Astrocyte (in vitro differentiated cells and primary cell): Measurements from ENCODE around the gene MRPS23.

Experiments used
- CTCF ChIP-seq: IDR thresholded peaks from 2 replicates; pipeline ENCODE4 v1.5.1; 2011; ENCODE audit warnings: low read depth, mild to moderate bottlenecking, inconsistent platforms, low read length, moderate library complexity; ENCODE audit not compliant: insufficient read depth
- EZH2 ChIP-seq: IDR thresholded peaks from 2 replicates; pipeline ENCODE4 v1.6.1; 2012; ENCODE audit warnings: mild to moderate bottlenecking, low read length, inconsistent platforms; ENCODE audit not compliant: insufficient read depth

- TF ChIP-seq CTCF (no peak), EZH2 (no peak)
Measured at GRCh38 chr17:57874058-57874419, 24.2 kb upstream of the MRPS23 start.
